Stimulated activated CD8-positive, alpha-beta memory T cell treated with anti-CD3 and anti-CD28 coated beads, Interleukin-7, amount 100 ng/mL, for 24 hours (primary cell): ENCODE measurements around the gene DPP4.

Experiments
- DNase-seq: peaks from one replicate; pipeline ENCODE4 v3.0.0-alpha.2; 2020; ENCODE audit warnings: low read depth

The DPP4 gene

GRCh38 chr2:162085090-162085891, 11.3 kb upstream of the DPP4 start:
- no peak for DNase-seq

- DNase-seq: no peak
Measured at GRCh38 chr2:162084536-162084935, 10.5 kb upstream of the DPP4 start.

GRCh38 chr2:162082681-162083080, 8.7 kb upstream of the DPP4 start:
- DNase-seq: no peak

GRCh38 chr2:162082036-162082435, 8.0 kb upstream of the DPP4 start:
- DNase-seq: no peak

- DNase-seq: no peak
Measured at GRCh38 chr2:162079514-162079913, 5.5 kb upstream of the DPP4 start.

GRCh38 chr2:162075689-162076132, 1.7 kb upstream of the DPP4 start:
- no peak for DNase-seq

- no peak for DNase-seq
Measured at GRCh38 chr2:162074928-162075688, 1.1 kb upstream of the DPP4 start.

GRCh38 chr2:162074632-162074895, 549 bp upstream of the DPP4 start:
- no peak for DNase-seq

- DNase-seq: no peak
Measured at GRCh38 chr2:162072976-162073887, 783 bp downstream of the DPP4 start.

GRCh38 chr2:162072181-162072702, 1.8 kb downstream of the DPP4 start:
- DNase-seq: no peak

GRCh38 chr2:162071001-162071400, 3.0 kb downstream of the DPP4 start:
- DNase-seq: no peak

GRCh38 chr2:162070228-162070936, 3.6 kb downstream of the DPP4 start:
- no peak for DNase-seq

- DNase-seq: no peak
Measured at GRCh38 chr2:162069267-162069903, 4.6 kb downstream of the DPP4 start.

- no peak for DNase-seq
Measured at GRCh38 chr2:162067596-162067995, 6.4 kb downstream of the DPP4 start.

GRCh38 chr2:162065767-162066166, 8.2 kb downstream of the DPP4 start:
- no peak for DNase-seq

GRCh38 chr2:162063899-162064298, 10.1 kb downstream of the DPP4 start:
- DNase-seq: no peak

- no peak for DNase-seq
Measured at GRCh38 chr2:162063281-162063680, 10.7 kb downstream of the DPP4 start.

- DNase-seq: no peak
Measured at GRCh38 chr2:162062559-162062958, 11.5 kb downstream of the DPP4 start.

- DNase-seq: no peak
Measured at GRCh38 chr2:162061021-162061420, 13.0 kb downstream of the DPP4 start.

- DNase-seq: no peak
Measured at GRCh38 chr2:162060532-162060931, 13.5 kb downstream of the DPP4 start.

- no peak for DNase-seq
Measured at GRCh38 chr2:162058973-162059668, 14.9 kb downstream of the DPP4 start.
